Umbilical cord (tissue), 2 donors: ENCODE results near the gene FADD. TPM values are rescaled to one million over a fixed set of nuclear protein-coding genes. Genes with fewer than 3 reads are reported as not detected.

ENCODE experiments used
- DNase-seq: peaks from one replicate; pipeline ENCODE4 v3.0.0-alpha.2; 2015; ENCODE audit warnings: low spot score
- total RNA-seq: library from RNA; depleted of rRNA; stranded (reverse); fragments of >200 nt; gene quantifications from one replicate; pipeline ENCODE4 v1.2.3, GENCODE V29; 2014; ENCODE audit warnings: low replicate concordance; ENCODE audit not compliant: insufficient read depth

Gene FADD
- 23.8 TPM for total RNA-seq

DNA sequence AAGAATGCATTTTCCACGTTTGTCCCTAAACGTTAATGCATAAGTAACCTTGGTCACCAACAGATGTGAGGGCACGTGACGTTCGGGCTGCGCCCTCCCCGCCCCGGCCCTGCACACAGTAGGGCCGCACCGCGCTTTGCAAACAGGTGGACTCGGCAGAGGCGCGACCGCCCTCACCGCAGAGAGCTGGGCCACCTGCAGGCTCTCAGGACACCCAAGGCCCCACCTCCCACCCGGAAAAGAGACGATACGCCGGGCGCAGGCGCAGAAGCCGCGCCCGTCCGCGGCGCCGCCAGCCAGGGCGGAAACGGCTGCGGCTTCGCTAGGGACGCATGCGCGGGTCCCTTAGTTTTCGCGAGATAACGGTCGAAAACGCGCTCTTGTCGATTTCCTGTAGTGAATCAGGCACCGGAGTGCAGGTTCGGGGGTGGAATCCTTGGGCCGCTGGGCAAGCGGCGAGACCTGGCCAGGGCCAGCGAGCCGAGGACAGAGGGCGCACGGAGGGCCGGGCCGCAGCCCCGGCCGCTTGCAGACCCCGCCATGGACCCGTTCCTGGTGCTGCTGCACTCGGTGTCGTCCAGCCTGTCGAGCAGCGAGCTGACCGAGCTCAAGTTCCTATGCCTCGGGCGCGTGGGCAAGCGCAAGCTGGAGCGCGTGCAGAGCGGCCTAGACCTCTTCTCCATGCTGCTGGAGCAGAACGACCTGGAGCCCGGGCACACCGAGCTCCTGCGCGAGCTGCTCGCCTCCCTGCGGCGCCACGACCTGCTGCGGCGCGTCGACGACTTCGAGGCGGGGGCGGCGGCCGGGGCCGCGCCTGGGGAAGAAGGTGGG is at the start of gene FADD:
Gene FADD, plus strand, starts transcription at position 377 of the 831 bp plus-strand sequence. Its CDS starts 164 bp downstream, at position 541.
- peak; percentile 97 for DNase-seq

- no peak for DNase-seq
Measured at GRCh38 chr11:70155386-70155785, 47.7 kb upstream of the FADD start.

DNA sequence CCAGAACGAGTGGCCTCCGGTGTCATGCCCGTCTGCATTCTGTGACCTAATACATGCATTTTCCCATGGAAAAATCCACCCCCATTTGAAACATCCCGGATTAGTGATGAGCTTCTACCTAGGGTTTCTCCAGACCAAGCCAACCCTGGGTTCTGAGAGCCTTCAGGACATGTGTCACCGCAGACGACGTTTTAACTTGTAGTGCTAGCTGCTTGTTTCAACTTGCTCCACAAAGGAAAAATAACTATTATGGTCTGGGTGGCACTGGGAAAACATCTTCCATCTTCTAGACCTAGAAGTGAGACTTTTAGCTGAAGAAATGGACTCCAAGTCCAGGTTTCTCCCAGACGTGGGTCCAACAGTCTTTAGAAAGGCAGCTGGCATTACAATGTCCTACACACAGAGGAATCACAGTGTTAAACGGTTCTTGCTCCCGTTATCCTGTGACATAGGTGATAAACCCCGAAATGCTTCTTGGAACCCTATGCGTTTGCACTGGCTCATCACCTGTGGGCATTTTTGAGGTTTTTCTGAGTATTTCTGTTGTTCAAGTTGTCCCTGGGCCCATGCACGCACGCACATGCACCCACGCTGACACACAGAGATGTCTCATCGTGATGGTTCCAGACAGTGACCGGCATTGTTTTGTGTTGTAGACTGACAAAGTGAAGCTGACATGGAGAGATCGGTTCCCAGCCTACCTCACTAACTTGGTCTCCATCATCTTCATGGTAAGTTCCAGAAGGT is 46.6 kb upstream of the FADD start:
- DNase-seq = no peak

- DNase-seq = no peak
Measured at GRCh38 chr11:70158201-70158600, 44.9 kb upstream of the FADD start.

DNA sequence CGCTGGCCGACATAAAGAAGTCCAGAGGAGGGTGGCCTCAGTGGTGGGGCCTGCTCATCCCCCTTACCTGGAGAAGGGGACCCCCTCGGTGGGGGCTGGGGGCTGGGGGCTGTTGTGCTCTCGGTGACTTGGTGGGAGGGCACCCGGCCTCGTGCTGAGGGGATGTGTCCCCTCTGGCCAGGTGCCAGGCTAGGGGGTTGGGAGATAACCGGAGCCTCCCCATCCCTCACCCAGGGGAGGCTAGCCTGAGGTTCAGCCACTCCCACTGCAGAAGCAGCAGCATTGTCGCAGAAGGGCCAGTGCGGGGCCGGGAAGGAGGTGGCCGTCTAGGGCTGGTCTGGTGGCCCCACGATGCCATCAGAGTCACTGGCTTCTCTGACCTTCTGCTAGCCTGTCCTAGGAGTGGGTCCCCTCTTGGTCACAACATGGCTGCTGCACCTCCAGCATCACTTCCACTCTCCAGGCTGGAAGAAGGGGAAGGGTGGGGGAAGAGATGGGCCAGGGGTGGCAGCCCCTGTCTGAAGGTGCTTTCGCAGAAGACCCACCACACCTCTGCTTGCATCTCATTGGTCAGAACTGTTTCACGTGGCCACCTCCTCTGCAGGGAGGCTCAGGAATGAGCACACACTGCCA is 44.2 kb upstream of the FADD start:
- DNase-seq = no peak

DNA sequence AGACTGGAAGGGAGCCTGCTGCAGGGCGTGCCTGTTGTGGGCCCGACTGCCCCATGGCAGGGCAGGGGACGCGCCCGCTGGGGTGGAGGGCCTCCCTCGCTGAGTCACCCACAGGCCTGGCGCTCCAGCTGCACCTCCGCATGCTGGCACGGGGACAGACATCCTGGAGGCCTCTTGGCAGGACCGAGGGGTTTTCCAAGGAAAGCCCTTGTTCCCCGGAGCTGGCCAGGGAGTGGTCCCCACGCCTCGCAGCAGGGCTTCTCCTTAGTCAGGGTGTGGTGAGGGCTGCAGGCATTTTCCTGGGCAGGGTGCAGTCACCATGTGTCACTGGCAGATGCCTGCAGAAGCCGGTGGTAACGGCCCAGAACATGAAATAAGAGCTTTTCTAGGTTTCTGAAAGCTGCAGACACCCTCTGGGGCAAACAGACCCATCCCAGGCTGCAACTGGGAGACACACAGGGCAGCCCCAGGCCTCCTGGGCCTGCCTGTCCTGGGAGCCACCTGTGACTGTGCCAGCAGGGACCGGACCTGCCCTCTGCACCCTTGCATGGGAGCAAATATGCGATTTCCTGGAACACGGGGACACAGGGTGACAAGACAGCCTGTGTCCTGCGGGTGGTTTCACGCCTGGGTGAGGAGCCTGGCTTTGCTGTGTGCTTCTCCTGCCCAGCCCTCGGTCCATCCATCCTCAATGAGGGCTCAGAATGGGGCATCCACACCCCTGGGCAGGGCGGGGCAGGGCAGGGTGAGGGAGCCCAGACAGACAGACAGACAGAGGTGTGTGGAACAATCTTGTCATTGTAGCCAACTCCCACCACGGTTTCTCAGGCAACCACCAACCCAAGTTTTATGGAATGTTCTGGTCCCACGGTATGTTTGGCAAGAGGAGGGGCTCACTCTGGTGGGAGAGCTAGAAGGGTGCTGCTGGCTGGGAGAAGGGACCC is 43.2 kb upstream of the FADD start:
- DNase-seq = peak; percentile 11

- DNase-seq = no peak
Measured at GRCh38 chr11:70161043-70161625, 42.0 kb upstream of the FADD start.

GRCh38 chr11:70164705-70165104 is 38.4 kb upstream of the FADD start:
- no peak for DNase-seq

- DNase-seq = no peak
Measured at GRCh38 chr11:70167120-70167519, 36.0 kb upstream of the FADD start.

DNA sequence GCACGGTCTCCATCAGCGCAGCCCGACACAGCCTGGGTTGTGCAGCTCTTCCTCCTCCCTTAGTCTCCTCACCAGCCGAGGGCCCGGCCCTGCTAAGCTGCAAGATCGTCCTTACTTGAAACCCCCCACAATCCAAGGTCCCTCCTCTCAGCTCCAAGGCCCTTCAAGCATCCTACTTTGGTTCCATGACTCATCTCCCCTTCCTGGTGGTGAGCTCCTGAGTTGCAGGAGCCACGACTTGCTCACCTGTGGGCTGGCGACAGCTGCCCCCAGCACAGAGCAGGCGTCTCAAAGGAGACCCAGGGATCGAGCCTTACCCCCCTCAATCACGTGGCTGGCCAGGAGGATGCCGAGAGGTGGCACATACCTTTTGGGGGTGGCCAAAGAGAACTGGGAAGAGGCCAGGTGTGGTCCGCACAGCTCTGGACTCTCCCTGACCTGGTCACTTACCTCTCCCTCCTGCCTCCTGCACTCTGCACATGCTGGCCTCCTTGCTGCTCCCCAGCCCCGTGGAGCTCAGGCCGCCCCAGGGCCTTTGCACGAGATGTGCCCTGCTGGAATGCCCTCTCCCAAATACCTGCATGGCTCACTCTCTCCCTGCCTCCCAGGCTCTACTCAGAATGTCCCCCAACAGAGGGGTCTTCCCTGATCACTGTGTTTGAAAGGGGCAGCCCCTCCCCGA is 35.2 kb upstream of the FADD start:
- DNase-seq = no peak

DNA sequence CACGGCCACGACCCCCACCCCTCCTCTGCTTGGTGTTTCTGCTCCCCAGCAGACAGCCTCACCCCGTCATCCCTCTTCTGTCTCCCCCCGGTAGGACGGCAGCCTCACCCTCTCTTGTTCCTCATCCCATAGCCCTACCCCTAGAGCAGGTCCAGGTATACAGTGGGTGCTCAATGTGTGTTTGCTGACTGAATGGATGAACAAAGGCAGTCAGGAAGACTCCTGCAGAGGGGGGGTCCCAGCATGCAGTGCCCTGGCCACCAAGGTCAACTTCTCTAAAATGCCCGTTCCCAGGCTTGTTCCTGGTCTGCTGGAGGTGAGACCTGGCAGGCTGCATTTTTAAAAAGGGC is 34.7 kb upstream of the FADD start:
- no peak for DNase-seq

DNA sequence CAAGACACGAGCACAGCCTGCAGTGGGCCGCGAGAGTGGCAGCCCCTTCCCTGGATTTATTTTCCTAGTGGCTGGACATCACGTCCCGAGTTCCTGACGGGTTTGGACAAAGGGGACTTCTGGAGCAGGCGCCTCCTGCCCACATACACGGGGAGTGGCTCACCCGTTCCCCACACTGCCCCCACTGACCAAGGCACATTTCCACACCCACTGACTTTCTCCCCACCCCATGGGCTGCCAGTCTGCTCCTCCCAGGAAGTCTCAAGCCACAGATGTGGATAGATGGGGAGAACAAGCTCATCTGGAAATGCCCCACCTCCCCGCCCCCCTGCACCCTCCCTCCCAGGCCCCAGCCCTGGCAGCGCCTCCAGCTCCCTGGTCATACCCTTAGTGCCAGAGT is 34.0 kb upstream of the FADD start:
- no peak for DNase-seq

- DNase-seq = no peak
Measured at GRCh38 chr11:70169632-70170031, 33.5 kb upstream of the FADD start.

DNA sequence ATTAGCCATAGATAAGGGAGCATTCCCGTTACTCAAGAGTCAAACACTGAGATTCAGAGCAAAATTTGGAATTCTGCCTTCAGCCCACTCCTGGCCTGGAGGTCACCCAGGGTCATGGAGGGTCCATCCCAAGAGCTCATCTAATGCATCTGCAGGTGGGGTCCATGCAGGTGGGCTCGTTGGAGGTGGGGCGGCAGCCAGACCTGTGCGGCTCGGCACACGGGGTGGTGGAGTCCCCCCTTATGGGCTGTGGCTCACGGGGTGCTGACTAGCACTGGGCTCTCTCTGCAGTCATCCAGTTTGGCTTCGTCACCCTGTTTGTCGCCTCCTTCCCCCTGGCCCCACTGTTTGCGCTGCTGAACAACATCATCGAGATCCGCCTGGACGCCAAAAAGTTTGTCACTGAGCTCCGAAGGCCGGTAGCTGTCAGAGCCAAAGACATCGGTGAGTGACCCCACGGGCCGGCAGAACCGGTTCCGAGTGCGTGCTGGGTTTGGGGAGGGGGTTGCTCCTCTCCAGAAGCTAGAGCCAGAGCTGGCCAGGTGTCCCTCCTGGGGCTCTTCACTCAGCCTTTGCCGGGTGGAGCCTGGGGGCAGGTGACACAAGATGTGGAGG is 32.4 kb upstream of the FADD start:
- DNase-seq = no peak

DNA sequence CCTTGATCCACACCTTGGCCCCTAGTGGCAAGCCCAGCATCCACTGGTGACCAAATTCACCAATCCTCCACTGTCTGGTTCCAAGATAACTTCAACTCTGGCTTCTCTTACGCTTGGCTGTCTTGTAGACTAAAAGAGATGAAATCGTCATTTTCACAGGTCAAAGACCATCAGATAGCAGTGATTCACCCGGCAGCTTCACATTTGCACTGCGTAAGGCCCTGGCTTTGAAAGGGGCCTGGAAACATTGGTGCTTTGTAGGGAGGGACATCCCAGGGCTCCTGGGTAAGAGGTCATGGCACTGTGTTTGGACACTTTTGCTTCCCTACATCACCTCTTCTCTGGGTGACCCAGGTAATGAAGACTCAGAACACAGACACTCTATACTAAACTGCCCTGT is 30.1 kb upstream of the FADD start:
- no peak for DNase-seq

DNA sequence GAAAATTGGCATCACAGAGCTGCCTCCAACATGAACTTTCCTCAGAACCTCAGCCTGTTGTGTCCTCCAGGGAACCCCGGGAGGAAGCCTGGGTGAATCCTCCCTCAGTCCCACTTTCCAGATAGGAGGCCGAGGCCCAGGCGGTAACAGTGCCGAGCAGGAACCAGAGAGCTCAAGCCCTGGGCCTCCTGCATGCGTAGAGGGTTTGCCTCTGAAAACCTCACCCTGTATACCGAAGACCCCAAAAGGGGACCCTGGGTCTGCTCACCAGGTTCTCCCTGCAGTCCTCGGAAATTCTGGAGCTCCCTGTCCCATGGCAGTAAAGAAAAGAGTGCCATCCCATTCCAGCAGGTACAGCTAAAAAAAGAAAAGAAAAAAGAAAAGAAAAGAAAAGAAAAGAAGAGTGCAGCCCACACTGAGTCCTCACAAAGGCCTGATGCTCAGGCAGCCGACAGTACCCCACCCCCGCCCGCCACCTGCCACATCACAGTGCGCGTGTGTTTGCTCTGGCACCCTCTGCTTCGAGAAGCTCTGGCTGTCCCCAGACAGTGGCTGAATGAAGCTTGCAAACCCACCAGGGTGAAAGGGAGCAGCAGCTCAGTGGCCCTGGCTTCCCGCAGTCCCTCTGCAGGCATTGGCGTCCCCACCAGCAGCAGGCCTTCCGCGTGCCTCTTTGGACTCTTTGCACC is 28.4 kb upstream of the FADD start:
- no peak for DNase-seq

DNA sequence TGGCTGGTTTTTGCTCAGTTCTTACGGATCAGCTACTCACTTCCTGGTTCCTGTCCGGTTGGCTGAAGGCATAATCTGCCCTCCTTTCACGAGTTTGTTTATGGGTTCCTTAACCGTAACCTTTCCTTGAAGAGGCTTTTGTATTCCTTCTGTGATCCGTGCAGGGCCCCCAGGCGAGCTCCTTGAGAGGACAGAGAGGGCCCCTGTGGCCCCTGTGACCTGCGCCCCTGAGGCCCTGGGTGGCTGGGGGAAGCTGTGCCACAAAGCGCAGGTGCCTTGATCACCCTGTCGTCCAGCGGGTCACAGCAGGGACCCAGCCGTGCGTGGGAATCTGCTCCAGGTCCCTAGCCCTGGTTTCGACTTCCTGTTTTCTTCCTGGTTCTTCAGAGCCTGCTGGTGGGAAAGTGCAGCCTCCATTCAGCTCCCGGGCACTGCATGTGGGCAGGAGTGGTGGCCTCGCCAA is 27.8 kb upstream of the FADD start:
- no peak for DNase-seq

GRCh38 chr11:70176940-70177689 is 26.0 kb upstream of the FADD start:
- no peak for DNase-seq

DNA sequence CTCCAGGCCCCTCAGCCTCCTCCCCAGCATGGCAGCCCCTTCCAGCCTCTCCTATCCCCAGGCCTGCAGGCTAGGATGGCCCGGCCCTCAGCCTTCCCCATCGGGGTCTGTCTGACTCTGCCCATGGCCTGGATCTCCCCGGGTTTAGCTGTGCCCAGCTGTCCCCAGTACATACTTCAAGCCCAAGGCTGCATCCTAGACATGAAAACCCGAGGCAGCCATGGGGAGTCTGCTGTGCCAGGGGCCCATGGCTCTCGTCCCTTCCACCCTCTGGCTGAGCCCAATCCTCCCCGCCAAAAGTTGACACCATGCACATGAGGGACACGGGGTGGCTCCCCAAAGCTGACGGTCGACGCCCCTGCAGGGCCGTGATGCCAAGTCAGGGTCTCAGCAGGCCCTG is 22.2 kb upstream of the FADD start:
- no peak for DNase-seq
